Measurements from ENCODE around the gene SMURF1. TPM values are rescaled to one million over a fixed set of nuclear protein-coding genes. Genes with fewer than 3 reads are reported as not detected.

The SMURF1 gene
- total and polyA plus RNA-seq, 2 of the 4 experiments (the other 2 are of a cell fraction): 13.4 to 20.3 TPM

DNA sequence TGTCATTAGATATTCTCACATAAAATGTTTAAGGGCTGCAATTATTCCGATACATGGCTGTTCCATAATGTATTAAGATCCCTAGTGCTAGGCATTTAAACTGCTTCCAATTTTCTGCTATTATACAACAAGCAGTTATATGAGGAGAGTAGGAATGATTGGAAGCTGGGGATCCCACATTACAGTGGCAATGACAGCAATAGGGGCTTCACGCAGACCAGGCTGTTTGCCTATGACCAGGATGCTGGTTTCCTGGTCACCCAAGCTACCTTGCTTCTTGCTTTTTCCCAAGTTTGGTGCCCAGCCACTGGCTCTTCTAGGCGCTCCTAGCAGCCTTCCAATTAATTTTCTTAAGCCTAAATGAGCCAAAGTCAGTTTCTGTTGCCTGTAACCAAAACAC lies 39.3 kb downstream of the SMURF1 start:
- no TSS peak for BruUV-seq (replicated peaks)
- in situ Hi-C loops (cut with MboI; ENCODE audit: low sequenced_read_pairs): no loop called here
- intact Hi-C loops (cut with micrococcal nuclease): loop anchor here (5.0 kb wide), 1 partner anchor 33 kb away; no protein-coding TSS in a partner anchor
- dilution Hi-C loops (cut with HindIII; ENCODE audit: low sequenced_read_pairs, unreplicated experiment): no loop called here
- ChIA-PET POLR2A (ENCODE audit: unreplicated experiment) (no interaction called here), CTCF (interaction anchor here (0.6 kb wide), 1 partner anchor 66 kb away, joined by 3 read pairs; no protein-coding TSS in a partner anchor)
- H3K9ac ChIP-seq (ENCODE audit: low read depth, low read length): no peak overlapping the region
- no peak for ATAC-seq (ENCODE audit: low read depth)
- no peaks in the 10 kb centered on the region for H3K27me3 ChIP-seq (ENCODE audit: control insufficient read depth, insufficient read depth, low read length)
- H3K18ac ChIP-seq (ENCODE audit: low read depth, low read length): peak overlapping the region; percentile 60; the same call in 1 of the 2 replicates
- H3K9me1 ChIP-seq (ENCODE audit: insufficient read depth, low read length): peaks cover 23% of the 10 kb centered on the region
- no peak overlapping the region for H3K56ac ChIP-seq (ENCODE audit: extremely low read depth, insufficient read depth, low read length)
- no peak overlapping the region for H3K23ac ChIP-seq (ENCODE audit: low read depth, low read length)
- peak overlapping the region; percentile 36; the same call in 1 of the 2 replicates for H3K14ac ChIP-seq (replicated peaks; ENCODE audit: low read depth, low read length)
- no peak overlapping the region for H2BK120ac ChIP-seq (ENCODE audit: low read depth, low read length)
- H4K5ac ChIP-seq (ENCODE audit: low read depth, low read length): no peak overlapping the region; the same call in 1 of the 2 replicates
- peaks cover 48% of the 10 kb centered on the region for H4K20me1 ChIP-seq (ENCODE audit: insufficient read depth, low read length)
- no CpG with 5 or more reads among the region's 3 CpGs for WGBS, 2 experiments (ENCODE audit: extremely low coverage in 2 of 2, insufficient read length in 1 of 2)
- no peak for DNase-seq
- peaks cover 26 to 76% of the 10 kb centered on the region in 2 experiments for H3K79me1 ChIP-seq (ENCODE audit: low read depth in 1 of 2, low read length in 2 of 2)
- peak overlapping the region; percentile 72; the same call in 1 of the 2 replicates for H2AK5ac ChIP-seq (ENCODE audit: low read depth, low read length)
- H3K9me3 ChIP-seq (ENCODE audit: control insufficient read depth, insufficient read depth, low read length): no peaks in the 10 kb centered on the region; the same call in 1 of the 2 replicates
- no peak overlapping the region for H3K4me3 ChIP-seq (ENCODE audit: insufficient read depth, low read depth, low read length)
- H3K4ac ChIP-seq (ENCODE audit: low read depth, low read length): peak overlapping the region; percentile 33
- H2BK20ac ChIP-seq (ENCODE audit: low read depth, low read length): no peak overlapping the region
- H2BK15ac ChIP-seq (ENCODE audit: low read depth, low read length): no peak overlapping the region
- H3K36me3 ChIP-seq (ENCODE audit: control insufficient read depth, insufficient read depth, low read length): peaks cover 1% of the 10 kb centered on the region; the same call in 1 of the 2 replicates
- H3K27ac ChIP-seq (ENCODE audit: insufficient read depth, low read length): no peak overlapping the region
- H3K4me1 ChIP-seq (ENCODE audit: control insufficient read depth, insufficient read depth, low read length): peaks cover 31% of the 10 kb centered on the region
- no peak overlapping the region for H4K8ac ChIP-seq (ENCODE audit: low read depth in 2 of 2, low read length in 2 of 2)
- no peak overlapping the region for H2AK9ac ChIP-seq (replicated peaks; ENCODE audit: low read depth, low read length, poor library complexity)
- TF ChIP-seq, protein P1, sequence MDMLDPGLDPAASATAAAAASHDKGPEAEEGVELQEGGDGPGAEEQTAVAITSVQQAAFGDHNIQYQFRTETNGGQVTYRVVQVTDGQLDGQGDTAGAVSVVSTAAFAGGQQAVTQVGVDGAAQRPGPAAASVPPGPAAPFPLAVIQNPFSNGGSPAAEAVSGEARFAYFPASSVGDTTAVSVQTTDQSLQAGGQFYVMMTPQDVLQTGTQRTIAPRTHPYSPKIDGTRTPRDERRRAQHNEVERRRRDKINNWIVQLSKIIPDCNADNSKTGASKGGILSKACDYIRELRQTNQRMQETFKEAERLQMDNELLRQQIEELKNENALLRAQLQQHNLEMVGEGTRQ (IDR thresholded peaks at IDR 0.05; ENCODE audit: low read depth, low read length): no peak
- TF ChIP-seq NFE2L2 (IDR thresholded peaks at IDR 0.05; ENCODE audit: low read depth, low read length): no peak
- no peak for TF ChIP-seq MAFK (IDR thresholded peaks at IDR 0.05; ENCODE audit: low read depth, low read length)
- TF ChIP-seq, protein P2, sequence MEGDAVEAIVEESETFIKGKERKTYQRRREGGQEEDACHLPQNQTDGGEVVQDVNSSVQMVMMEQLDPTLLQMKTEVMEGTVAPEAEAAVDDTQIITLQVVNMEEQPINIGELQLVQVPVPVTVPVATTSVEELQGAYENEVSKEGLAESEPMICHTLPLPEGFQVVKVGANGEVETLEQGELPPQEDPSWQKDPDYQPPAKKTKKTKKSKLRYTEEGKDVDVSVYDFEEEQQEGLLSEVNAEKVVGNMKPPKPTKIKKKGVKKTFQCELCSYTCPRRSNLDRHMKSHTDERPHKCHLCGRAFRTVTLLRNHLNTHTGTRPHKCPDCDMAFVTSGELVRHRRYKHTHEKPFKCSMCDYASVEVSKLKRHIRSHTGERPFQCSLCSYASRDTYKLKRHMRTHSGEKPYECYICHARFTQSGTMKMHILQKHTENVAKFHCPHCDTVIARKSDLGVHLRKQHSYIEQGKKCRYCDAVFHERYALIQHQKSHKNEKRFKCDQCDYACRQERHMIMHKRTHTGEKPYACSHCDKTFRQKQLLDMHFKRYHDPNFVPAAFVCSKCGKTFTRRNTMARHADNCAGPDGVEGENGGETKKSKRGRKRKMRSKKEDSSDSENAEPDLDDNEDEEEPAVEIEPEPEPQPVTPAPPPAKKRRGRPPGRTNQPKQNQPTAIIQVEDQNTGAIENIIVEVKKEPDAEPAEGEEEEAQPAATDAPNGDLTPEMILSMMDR (conservative IDR thresholded peaks at IDR 0.05; ENCODE audit: low read depth, low read length): no peak
- TF ChIP-seq SMC3 (IDR thresholded peaks at IDR 0.05; ENCODE audit: low read depth, low read length): no peak
- no peak for TF ChIP-seq CEBPB (IDR thresholded peaks at IDR 0.05; ENCODE audit: low read depth, low read length)
- no peak for TF ChIP-seq RFX5 (IDR thresholded peaks at IDR 0.05; ENCODE audit: low read depth, low read length)
- TF ChIP-seq CHD1 (IDR thresholded peaks at IDR 0.05; ENCODE audit: low read depth, low read length): no peak
- TF ChIP-seq MAZ (IDR thresholded peaks at IDR 0.05; ENCODE audit: borderline replicate concordance, low read depth, low read length): no peak
- no peak overlapping the region for H2BK5ac ChIP-seq (ENCODE audit: low read depth, low read length, poor library complexity, severe bottlenecking)
- H4K91ac ChIP-seq (ENCODE audit: insufficient read depth, low read depth, low read length): 0 out of 2 replicates have a peak overlapping the region, but pooled peaks have one; percentile 47
- H3K4me2 ChIP-seq (ENCODE audit: low read depth, low read length): no peak overlapping the region
- no peak overlapping the region for H2AFZ ChIP-seq (replicated peaks; ENCODE audit: low read length, poor library complexity)
